ENCODE results near the gene CUX1. TPM values are rescaled to one million over a fixed set of nuclear protein-coding genes. Genes with fewer than 3 reads are reported as not detected.

CUX1 gene
- total RNA-seq, 1 experiment from 2014 or later: 39.6 TPM

- Histone ChIP-seq H3K9me3 (ENCODE audit: low read length) (no peaks in the 10 kb centered on the region), H3F3A (ENCODE audit: low read length, unreplicated experiment) (no peaks in the 10 kb centered on the region), H3K79me2 (ENCODE audit: low read length) (peaks cover 94% of the 10 kb centered on the region), H3K36me3 (ENCODE audit: low read depth, low read length) (no peaks in the 10 kb centered on the region), H3K9ac (ENCODE audit: low read length) (no peak overlapping the region), H3K4me3 (ENCODE audit: low read length) (no peak overlapping the region), H3K4me2 (ENCODE audit: low read length) (no peak overlapping the region), H4K20me1 (ENCODE audit: low read length) (no peaks in the 10 kb centered on the region), H3K27me3 (ENCODE audit: low read length) (no peaks in the 10 kb centered on the region), H3K27ac (ENCODE audit: low read length) (no peak overlapping the region), H3K4me1 (ENCODE audit: insufficient read depth, low read length) (0 out of 2 replicates have a peak, but pooled peaks cover 3% of the 10 kb centered on the region), H2AFZ (ENCODE audit: low read length) (no peak overlapping the region), H3K9me2 (replicated peaks; ENCODE audit: low read length) (no peaks in the 10 kb centered on the region)
- no TSS peak for BruUV-seq (replicated peaks)
- ChIA-PET POLR2A (ENCODE audit: unreplicated experiment) (no interaction called here), CTCF (interaction anchor here (0.5 kb wide), 1 partner anchor 455 kb away, joined by 3 read pairs; no protein-coding TSS in a partner anchor)
- no peak for DNase-seq
- no peak for ATAC-seq
- no peak for TF ChIP-seq EZH2phosphoT487 (IDR thresholded peaks at IDR 0.05; ENCODE audit: borderline replicate concordance, low read length)
- TF ChIP-seq, protein P1, sequence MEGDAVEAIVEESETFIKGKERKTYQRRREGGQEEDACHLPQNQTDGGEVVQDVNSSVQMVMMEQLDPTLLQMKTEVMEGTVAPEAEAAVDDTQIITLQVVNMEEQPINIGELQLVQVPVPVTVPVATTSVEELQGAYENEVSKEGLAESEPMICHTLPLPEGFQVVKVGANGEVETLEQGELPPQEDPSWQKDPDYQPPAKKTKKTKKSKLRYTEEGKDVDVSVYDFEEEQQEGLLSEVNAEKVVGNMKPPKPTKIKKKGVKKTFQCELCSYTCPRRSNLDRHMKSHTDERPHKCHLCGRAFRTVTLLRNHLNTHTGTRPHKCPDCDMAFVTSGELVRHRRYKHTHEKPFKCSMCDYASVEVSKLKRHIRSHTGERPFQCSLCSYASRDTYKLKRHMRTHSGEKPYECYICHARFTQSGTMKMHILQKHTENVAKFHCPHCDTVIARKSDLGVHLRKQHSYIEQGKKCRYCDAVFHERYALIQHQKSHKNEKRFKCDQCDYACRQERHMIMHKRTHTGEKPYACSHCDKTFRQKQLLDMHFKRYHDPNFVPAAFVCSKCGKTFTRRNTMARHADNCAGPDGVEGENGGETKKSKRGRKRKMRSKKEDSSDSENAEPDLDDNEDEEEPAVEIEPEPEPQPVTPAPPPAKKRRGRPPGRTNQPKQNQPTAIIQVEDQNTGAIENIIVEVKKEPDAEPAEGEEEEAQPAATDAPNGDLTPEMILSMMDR (conservative IDR thresholded peaks at IDR 0.05; ENCODE audit: low read depth, low read length): no peak
- TF ChIP-seq EZH2 (IDR thresholded peaks at IDR 0.05; ENCODE audit: low read length, unreplicated experiment): no peak
- intact Hi-C loops (cut with micrococcal nuclease): no loop called here
Measured at GRCh38 chr7:101841328-101841727, 23.9 kb downstream of the CUX1 start.

DNA sequence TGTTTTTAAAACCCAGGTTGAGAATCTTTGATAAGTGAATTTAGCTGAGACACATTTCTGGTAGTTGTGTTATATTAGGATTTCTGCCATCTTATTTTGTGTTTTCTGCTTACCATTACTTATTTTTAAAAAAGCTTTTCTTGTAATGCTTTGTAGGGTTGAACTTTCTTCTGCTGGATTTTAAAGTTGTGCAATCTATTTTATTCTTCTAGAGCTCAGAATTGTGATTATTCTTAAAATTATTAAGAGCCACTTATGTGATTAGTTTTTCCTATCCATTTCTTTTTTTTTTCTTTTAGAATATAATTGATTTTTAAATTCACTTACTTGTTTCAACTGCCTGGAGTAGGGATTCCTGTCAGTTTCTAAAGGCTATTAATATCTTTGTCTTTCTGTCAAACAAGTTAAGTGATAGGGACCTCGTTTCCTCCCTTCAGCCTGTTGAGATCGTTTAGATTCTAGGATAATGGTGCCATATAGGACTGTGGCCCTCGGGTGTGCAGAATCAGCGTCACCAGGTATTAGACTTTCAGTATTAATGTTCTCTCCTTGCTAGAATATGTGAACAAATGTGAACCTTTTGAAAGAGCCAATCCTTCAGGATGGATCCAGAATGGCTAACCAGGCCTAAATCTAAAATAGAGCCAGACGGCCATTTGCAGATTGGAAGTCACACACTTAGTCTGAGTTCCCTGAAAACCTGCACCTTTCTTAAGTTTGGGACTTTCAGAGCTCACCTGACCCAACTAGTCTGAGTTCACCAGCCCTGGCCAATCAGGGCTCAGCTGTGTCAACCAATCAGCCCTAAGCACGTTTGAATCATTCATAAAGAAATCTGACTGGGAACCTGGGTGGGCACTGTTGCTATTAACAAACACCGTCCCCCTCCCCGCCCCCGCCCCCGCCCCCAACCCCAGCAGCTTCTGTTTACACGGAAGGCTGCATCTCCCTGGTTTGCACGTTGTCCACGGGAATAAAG is 26.2 kb downstream of the CUX1 start:
- H3F3A ChIP-seq (ENCODE audit: low read length, unreplicated experiment): no peaks in the 10 kb centered on the region
- H3K9me2 ChIP-seq (replicated peaks; ENCODE audit: low read length): no peaks in the 10 kb centered on the region
- H3K9ac ChIP-seq (ENCODE audit: low read length): no peak overlapping the region
- TF ChIP-seq EZH2phosphoT487 (IDR thresholded peaks at IDR 0.05; ENCODE audit: borderline replicate concordance, low read length) (no peak), EZH2 (IDR thresholded peaks at IDR 0.05; ENCODE audit: low read length, unreplicated experiment) (no peak)
- TF ChIP-seq, protein P1 (conservative IDR thresholded peaks at IDR 0.05; ENCODE audit: low read depth, low read length): no peak
- ATAC-seq (no peak), DNase-seq (no peak)
- H4K20me1 ChIP-seq (ENCODE audit: low read length): no peaks in the 10 kb centered on the region
- 0 out of 2 replicates have a peak, but pooled peaks cover 3% of the 10 kb centered on the region for H3K4me1 ChIP-seq (ENCODE audit: insufficient read depth, low read length)
- H3K27me3 ChIP-seq (ENCODE audit: low read length): no peaks in the 10 kb centered on the region
- H3K27ac ChIP-seq (ENCODE audit: low read length): no peak overlapping the region
- ChIA-PET POLR2A (ENCODE audit: unreplicated experiment) (no interaction called here), CTCF (interaction anchor here (0.6 kb wide), 1 partner anchor 385 kb away, joined by 6 read pairs; no protein-coding TSS in a partner anchor)
- intact Hi-C loops (cut with micrococcal nuclease): no loop called here
- no peak overlapping the region for H3K4me2 ChIP-seq (ENCODE audit: low read length)
- H3K4me3 ChIP-seq (ENCODE audit: low read length): no peak overlapping the region
- peaks cover 6% of the 10 kb centered on the region for H3K36me3 ChIP-seq (ENCODE audit: low read depth, low read length)
- no TSS peak for BruUV-seq (replicated peaks)
- H3K79me2 ChIP-seq (ENCODE audit: low read length): peaks cover 92% of the 10 kb centered on the region
- no peak overlapping the region for H2AFZ ChIP-seq (ENCODE audit: low read length)
- H3K9me3 ChIP-seq (ENCODE audit: low read length): no peaks in the 10 kb centered on the region; the same call in 1 of the 2 replicates
